ENCODE measurements around the gene SF3B1.
"Not testable (repeated sequence)": the region's sequence is repeated elsewhere in the genome, so short reads cannot be mapped to it uniquely, and the experiment has no call there.

SF3B1 gene, protein sequence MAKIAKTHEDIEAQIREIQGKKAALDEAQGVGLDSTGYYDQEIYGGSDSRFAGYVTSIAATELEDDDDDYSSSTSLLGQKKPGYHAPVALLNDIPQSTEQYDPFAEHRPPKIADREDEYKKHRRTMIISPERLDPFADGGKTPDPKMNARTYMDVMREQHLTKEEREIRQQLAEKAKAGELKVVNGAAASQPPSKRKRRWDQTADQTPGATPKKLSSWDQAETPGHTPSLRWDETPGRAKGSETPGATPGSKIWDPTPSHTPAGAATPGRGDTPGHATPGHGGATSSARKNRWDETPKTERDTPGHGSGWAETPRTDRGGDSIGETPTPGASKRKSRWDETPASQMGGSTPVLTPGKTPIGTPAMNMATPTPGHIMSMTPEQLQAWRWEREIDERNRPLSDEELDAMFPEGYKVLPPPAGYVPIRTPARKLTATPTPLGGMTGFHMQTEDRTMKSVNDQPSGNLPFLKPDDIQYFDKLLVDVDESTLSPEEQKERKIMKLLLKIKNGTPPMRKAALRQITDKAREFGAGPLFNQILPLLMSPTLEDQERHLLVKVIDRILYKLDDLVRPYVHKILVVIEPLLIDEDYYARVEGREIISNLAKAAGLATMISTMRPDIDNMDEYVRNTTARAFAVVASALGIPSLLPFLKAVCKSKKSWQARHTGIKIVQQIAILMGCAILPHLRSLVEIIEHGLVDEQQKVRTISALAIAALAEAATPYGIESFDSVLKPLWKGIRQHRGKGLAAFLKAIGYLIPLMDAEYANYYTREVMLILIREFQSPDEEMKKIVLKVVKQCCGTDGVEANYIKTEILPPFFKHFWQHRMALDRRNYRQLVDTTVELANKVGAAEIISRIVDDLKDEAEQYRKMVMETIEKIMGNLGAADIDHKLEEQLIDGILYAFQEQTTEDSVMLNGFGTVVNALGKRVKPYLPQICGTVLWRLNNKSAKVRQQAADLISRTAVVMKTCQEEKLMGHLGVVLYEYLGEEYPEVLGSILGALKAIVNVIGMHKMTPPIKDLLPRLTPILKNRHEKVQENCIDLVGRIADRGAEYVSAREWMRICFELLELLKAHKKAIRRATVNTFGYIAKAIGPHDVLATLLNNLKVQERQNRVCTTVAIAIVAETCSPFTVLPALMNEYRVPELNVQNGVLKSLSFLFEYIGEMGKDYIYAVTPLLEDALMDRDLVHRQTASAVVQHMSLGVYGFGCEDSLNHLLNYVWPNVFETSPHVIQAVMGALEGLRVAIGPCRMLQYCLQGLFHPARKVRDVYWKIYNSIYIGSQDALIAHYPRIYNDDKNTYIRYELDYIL

DNA sequence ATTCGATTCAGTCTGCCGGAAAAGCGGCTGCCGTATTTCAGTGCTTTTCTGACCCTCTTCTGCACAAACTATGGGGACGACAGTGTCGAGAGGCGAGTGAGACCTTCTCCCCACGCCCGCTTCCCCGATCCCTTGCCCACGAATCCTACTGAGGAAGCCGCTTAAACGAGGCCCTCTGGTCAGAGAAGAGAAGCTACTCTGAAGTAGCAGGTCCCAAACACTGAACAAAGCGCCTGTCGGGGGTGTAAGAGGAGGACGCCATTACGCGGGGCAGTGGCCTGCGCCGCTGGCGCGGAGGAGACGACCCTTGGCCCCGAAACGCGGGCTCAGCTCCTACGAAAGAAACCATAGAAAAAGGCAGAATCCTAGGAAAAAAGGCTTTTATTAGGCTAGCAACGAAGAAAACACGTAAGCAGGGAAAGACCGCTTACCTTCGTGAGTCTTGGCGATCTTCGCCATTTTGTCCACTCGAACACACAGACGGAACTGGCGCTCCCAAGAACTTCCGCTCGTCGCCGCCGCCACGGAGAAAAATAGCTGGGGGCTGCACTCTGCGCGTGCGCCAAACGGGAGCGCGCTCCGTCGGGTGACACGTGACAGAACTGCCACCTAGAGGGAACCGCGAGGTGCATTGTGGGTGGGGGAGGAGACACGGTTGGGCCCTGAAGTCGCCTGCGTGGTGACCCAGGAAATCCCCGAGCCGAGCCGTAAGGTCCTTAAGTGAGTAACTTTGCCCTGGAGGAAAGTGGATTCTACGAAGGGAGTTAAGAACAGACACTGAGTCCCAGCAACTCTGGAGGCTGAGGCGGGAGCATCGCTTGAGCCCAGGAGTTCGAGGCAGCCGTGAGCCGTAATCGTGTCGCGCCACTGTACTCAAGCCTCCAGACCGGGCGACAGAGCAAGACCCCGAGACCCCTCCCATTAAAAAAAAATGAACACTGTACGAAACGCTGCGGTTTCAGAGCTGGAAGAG is at the start of gene SF3B1:
Gene SF3B1, minus strand, starts transcription at position 488 of the 973 bp plus-strand sequence. Its CDS starts 29 bp downstream, at position 459.
- peak; percentile 78 for DNase-seq

DNA sequence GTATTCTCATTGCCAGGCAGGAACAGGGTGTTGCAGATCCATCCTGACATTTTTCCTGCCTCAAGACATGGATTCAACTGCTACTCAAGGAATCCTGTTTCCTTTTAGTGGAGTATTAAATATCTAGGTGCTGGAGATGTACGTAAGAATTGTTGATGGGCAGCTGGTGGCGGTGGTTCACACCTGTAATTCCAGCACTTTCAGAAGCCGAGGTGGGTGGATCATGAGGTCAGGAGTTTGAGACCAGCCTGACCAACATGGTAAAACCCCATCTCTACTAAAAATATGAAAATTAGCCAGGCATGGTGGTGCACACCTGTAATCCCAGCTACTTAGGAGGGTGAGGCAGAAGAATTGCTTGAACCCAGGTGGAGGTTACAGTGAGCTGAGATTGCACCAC is 49.4 kb upstream of the SF3B1 start:
- DNase-seq = not testable (repeated sequence)

DNA sequence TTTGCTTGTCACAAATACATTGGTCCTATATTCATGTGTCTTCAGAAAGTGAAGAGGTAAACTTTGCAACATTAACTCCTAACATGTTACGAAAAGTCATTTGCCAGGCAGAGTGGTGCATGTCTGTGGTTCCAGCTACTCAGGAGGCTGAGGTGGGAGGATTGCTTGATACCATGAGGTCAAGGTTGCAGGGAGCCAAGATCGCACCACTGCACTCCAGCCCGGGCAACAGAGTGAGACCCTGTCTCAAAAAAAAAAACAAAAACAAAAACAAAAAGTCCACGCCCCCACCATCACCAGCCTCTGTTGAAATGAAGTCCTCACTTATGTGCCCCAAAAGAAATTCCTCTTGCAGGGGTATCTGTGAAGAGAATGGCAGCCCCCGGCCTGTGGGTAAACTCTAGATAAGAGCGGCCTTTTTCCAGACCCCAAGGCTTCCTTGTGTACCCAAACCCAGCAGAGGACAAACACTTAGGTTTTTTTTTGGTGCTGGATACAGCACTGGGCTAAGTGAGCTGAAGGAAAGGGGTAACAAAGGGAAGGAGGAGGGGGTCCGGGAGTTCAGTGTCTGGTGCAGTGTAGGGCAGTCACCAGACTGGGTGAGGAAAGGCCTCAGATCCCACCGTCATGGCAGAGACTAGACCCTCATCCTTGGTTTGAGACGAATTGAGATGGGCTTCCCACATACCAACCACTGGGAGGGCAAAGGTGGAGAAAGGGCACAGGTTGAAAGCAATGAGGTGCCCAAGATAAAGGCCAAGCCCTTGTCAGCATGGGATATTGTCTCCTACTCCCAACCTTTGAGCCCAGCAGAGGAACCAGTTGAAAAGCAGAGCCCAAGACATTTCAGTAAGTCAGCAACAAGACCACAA is 45.6 kb upstream of the SF3B1 start:
- DNase-seq = no peak

DNA sequence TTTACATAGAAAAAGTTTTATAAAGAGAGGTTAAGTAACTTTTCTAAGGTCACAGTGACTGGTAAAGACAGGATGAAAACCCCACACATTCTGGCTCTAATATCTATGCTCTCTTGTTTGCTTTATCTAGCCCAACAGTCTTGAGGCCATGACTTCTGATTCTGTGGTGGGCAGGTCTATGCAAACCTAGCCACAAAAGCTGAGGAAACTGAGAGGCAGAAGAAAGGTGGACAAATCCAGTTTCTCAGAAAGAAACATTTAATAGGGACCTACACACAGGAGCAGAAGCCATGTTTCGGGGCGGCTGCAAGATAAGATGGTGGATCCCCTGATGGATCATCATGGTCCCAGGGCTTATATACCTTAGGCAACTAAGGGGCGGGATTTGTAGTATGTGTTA is 43.0 kb upstream of the SF3B1 start:
- DNase-seq = no peak

DNA sequence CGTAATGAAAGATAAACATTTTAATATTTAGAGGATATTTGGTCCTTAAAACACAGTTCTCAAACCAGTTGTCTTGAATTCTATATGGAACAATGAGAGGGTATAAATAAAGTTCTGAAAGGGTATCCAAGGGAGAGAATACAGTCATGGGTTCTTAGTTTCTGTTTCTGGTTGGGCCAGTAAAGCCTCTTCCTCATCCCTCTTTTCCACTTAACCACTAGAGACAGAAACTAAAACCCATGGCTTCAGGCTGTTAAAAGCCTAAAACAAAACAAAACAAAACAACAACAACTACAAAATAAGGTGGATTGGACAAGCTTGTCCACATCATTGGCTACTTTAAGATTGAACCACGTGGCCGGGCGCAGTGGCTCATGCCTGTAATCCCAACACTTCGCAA is 37.3 kb upstream of the SF3B1 start:
- DNase-seq = no peak

DNA sequence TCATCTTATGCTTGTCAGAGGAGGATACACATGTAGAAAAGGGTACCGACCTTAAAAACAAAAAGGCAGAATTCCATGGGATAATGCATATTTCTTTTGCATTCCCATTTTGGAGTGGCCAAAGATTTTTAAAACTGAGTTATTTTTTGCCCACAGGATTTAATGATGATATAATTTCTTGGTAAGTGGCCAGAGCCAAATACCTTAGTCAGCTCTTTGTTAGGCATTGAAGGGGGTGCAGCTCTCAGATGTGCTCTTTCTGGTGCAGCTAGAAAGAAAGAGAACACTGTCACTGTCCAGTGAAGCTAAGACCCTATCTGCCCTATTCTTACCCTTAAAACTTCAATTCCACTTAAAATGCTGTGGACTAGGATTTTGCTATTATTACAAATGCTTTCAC is 29.3 kb upstream of the SF3B1 start:
- no peak for DNase-seq

DNA sequence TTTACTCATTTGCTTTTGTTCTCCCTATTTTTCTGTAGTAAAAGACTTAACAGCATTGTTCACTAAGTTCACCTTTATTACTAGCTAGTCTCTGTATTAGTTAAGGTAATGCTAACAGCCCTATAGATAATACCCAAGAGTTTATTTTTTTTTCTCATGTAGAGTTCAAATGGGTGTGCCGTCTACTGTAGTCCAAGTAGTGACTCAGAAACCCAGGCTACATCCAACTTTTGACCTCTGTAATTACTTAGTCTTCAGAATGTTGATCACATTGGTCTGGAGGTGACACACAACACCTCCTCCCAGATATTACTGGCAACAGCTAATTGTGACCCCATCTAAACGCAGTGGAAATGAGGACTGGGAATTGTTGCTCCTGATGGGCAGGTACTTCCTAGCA is 26.2 kb upstream of the SF3B1 start:
- DNase-seq = no peak

DNA sequence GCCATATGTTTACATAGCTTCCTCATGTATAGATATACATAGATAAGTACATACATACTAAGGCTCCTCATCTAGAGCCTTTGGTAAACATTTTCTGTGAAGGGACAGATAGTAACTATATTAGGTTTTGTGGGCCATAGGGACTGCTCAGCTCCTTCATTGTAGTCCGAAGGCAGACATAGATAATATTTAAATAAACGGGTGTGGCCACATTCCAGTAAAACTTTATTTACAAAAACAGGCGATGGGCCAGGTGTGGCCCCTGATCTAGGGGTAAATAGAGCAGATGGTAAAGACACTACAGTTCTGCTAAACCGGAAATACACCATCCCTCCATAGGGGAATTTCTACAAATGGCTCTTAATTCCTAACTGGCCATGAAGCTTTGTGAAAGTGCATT is 25.8 kb upstream of the SF3B1 start:
- no peak for DNase-seq

DNA sequence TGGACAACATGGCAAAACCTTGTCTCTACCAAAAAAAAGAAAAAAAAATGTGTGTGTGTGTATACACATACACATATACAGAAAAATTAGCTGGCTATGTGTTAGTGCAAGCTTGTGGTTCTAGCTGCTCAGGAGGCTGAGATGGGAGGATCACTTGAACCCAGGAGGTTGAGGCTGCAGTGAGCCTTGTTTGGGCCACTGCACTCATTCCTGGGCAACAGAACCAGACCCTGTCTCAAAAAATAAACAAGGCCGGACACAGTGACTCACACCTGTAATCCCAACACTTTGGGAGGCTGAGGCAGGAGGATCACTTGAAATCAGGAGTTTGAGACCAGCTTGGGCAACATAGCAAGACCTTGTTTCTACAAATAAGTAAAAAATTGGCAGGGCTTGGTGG is 20.6 kb upstream of the SF3B1 start:
- DNase-seq = no peak

DNA sequence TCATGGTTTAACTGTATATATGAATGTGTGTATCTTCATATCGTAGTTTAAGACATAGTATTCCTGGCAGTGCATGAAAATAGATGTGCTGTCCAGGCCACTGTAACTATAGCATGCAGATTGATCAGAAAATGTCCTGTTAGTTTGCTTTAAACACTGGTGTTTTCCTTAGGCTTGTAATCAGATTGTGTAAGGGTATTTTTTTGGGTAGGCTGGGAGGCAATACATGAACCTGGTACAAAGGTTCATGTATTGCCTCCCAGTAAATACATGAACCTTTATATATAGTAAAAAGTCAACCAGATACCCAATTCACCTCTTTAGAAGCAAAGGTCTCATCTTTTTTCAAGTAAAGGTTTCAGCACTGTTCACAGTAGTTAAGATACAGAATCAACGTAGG is 20.1 kb upstream of the SF3B1 start:
- no peak for DNase-seq

DNA sequence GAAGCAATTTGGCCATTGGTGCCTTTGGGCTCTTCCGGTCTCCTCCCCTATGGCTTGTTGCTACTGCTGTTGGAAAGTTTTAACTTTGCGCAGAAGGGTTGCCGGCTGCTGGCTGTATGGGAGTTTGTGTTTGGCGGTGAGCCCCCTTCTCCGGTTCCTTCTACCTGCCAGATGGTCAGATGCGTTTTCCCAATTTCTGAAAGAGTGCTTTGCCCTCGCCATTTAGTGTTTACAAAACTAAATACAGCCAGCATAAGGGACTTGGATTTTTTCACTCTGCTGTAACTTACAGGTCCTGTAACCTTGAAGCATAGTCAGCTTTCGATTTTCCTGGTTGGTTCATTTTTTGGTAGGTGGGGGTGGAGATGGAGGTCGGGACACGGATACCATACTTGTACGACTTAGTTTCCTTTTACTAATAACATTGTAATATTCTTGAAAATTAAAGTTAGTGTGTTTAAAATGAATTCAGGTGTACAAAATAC is 19.1 kb upstream of the SF3B1 start:
- DNase-seq = no peak

DNA sequence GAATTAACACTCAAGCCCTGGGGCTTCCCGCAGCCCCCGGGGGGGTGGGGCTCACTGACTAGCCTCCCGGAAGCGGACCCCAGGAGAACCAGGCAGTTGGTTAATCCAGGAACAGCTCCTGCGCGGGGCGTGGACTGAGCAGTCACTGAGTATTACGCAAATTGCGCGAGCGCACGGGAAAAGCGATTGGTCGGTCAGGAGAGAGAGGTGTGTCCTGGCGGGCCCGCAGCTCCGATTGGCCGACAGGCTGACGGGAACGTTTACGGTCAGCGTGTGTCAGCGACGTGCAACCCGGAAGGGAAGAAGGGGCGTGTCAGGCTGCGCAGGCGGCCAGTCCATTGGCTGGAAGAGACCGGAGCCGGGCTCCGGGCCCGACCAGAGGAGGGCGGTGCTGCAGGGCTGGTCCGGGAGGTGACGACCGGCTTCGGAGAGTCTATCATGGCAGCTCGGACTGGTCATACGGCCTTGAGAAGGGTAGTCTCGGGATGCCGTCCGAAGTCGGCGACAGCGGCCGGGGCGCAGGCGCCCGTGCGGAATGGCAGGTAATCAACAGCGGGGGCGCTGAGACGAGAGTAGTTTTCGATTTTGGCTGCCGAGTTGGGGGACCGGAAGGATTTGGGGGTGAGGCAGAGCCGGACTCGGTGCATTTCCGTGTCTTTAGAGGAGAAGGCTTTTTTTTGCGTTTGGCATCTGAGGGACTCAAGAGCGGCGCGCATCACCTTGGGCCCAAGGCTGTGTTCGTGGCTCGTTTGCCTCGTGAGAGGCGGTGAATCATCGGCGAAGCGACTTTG is 18.5 kb upstream of the SF3B1 start, which contains the start of gene COQ10B:
Gene COQ10B, plus strand, starts transcription at position 430 of the 791 bp plus-strand sequence. Its CDS starts 9 bp downstream, at position 439.
- peak; percentile 96 for DNase-seq

DNA sequence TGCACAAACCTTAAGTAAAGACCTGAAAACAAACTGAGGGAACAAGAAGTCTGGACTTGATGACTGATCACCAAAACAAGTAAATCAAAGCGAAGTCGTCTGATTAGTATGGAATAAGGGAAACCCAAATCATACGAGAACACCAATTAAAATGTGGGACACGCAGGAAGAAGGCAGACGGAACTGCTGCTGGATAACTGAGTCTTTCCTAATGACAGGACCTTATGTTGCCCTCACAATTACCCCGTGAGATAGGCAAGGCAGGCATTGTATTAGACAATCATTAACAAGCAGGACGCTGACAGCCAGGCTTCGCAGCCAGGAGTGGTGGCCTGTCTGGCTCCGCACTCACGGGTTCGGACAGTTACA is 17.9 kb upstream of the SF3B1 start:
- no peak for DNase-seq

DNA sequence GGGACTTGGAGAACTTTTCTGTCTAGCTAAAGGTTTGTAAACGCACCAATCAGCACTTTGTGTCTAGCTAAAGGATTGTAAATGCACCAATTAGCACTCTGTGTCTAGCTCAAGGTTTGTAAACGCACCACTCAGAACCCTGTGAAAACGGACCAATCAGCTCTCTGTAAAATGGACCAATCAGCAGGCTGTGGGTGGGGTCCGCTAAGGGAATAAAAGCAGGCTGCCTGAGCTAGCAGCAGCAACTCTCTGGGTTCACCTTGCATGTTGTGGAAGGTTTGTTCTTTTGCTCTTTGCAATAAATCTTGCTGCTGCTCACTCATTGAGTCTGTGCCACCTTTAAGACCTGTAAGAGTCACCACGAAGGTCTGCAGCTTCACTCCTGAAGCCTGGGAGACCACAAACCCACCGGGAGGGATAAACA is 16.1 kb upstream of the SF3B1 start:
- not testable (repeated sequence) for DNase-seq

DNA sequence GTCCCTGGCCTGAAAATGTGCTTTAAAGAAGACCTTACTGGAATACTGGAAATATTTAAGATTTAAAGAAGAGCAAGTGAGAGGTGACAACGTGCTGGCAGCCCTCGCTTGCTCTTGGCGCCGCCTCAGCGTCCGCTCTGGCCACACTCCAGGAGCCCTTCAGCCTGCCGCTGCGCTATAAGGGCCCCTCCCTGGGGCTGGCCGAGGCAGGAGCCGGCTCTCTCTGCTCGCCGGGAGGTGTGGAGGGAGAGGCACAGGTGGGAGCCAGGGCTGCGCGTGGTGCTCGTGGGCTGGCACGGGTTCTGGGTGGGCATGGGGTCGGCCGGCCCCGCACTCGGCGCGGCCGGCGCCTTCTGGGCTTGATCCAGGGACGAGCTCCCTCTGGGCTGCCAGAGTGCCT is 15.6 kb upstream of the SF3B1 start:
- no peak for DNase-seq

DNA sequence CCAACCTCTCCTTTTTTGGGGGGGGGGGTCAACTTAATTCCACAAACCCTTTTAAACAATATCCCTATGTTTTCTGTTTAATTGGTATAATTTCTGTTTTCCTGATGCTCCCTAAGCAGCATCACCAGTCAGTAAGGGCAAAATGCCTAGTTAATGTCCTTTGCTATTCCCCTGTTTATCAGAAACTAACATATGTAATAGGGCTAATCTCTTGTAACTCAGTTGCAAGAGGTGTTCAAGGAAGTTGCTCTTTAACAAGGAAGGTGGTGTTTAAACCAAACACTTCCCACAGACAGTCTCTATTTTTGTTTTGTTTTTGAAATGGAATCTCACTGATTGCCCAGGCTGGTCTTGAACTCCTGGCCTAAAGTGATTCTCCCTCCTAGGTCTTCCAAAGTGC is 12.0 kb upstream of the SF3B1 start:
- no peak for DNase-seq

DNA sequence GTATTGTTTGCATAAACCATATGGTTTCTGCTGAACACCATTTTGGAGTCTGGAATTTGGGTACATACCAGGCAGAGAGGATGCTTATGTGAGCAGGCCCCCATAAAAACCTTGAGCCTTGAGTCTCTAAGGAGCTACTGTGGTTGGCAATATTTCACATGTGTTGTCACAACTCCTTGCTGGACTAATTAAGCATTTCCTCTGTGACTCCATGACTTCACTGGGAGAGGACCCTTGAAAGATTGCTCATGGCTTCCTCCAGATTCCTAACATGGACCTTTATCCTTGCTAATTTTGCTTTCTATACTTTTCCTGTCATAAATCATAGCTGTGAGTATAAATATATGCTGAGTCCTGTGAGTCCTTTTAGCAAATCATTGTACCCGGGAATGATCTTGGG is 10.9 kb upstream of the SF3B1 start:
- no peak for DNase-seq

DNA sequence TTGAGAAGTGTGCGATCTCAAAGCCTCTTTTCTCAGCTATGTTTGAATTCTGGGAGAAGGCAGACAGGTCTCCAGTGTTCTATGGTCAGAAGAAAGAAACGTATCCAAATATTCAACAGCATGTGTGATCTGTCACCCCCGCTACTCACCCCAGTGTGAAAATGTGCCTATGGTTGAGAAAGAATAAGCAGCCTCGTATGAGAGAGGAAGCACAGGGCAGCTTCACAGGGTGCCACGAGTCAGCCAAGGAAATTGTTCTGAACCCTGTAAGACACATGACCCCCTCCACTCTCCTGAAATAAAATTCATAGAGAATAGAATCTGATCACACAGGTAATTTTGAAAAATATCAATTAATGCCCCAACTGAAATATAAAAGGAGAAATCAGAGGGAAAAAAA is 8.0 kb upstream of the SF3B1 start:
- DNase-seq = no peak

DNA sequence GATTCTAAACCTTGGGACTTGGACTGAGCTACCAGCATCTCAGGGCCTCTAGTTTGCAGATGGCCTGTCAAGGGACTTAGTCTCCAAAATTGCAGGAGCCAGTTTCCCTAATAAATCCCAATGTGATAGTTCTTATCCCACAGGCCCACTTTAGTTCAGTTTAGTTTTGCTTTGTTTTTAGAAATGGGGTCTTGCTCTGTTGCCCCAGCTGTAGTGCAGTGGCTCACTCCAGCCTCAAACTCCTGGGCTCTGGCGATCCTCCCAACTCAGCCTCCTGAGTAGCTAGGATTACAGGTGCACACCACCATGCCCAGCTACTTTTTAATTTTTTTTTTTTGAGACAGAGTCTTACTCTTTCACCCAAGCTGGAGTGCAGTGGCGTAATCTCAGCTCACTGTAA is 2.6 kb upstream of the SF3B1 start:
- no peak for DNase-seq

Data from NCI-H1436 treated with DMSO at 0.1 percent for 48 hours (cell line).